Mucosa of rectum (tissue), 2 donors: ENCODE results near the gene GRIN2A.
"Not testable (repeated sequence)": the region's sequence is repeated elsewhere in the genome, so short reads cannot be mapped to it uniquely, and the experiment has no call there.

ENCODE experiments used
- H3K27ac ChIP-seq, 2 donors: one replicate each; pipeline ENCODE4 v1.7.0; 2013; ENCODE audit warnings: inconsistent platforms in 2 of 2, low read depth in 2 of 2, low read length in 2 of 2
- H3K27me3 ChIP-seq, 2 donors: one replicate each; pipeline ENCODE4 v1.7.0; 2013; ENCODE audit warnings: low read length in 2 of 2; ENCODE audit not compliant: control insufficient read depth in 2 of 2, insufficient read depth in 2 of 2
- H3K36me3 ChIP-seq, 2 donors: one replicate each; pipeline ENCODE4 v1.7.0; 2013; ENCODE audit warnings: low read length in 2 of 2; ENCODE audit not compliant: control insufficient read depth in 2 of 2, insufficient read depth in 2 of 2
- H3K4me1 ChIP-seq, 2 donors: one replicate each; pipeline ENCODE4 v1.7.0; 2013; ENCODE audit warnings: low read length in 2 of 2, mild to moderate bottlenecking in 1 of 2; ENCODE audit not compliant: control insufficient read depth in 2 of 2, insufficient read depth in 2 of 2
- H3K4me3 ChIP-seq, 2 donors: one replicate each; pipeline ENCODE4 v1.7.0; 2013; ENCODE audit warnings: low read length in 2 of 2
- H3K9ac ChIP-seq, 2 donors: one replicate each; pipeline ENCODE4 v1.7.0; 2013; ENCODE audit warnings: low read length in 2 of 2, low read depth in 1 of 2, mild to moderate bottlenecking in 1 of 2
- H3K9me3 ChIP-seq, 2 donors: one replicate each; pipeline ENCODE4 v1.7.0; 2013; ENCODE audit warnings: low read length in 2 of 2; ENCODE audit not compliant: control insufficient read depth in 2 of 2
- donor health status: healthy.
- donor health status: Normal muscosa, but diverticular disease.

GRIN2A gene

GRCh38 chr16:9898124-9898523 is 284.1 kb downstream of the GRIN2A start:
- Histone ChIP-seq H3K4me1 (no peaks in the 10 kb centered on the region), H3K9me3 (no peaks in the 10 kb centered on the region), H3K4me3 (no peak overlapping the region), H3K36me3 (no peaks in the 10 kb centered on the region), H3K27ac (no peak overlapping the region), H3K9ac (no peak overlapping the region), H3K27me3 (no peaks in the 10 kb centered on the region)

- no peak overlapping the region for H3K27ac ChIP-seq
- H3K36me3 ChIP-seq = no peaks in the 10 kb centered on the region
- H3K4me3 ChIP-seq = no peak overlapping the region
- no peaks in the 10 kb centered on the region for H3K4me1 ChIP-seq
- no peak overlapping the region for H3K9ac ChIP-seq
- H3K27me3 ChIP-seq = no peaks in the 10 kb centered on the region
- H3K9me3 ChIP-seq = no peaks in the 10 kb centered on the region
Observed at GRCh38 chr16:9895817-9896216, 286.4 kb downstream of the GRIN2A start.

GRCh38 chr16:9885876-9886275 is 296.4 kb downstream of the GRIN2A start:
- H3K4me3 ChIP-seq = no peak overlapping the region
- H3K4me1 ChIP-seq = no peaks in the 10 kb centered on the region
- H3K36me3 ChIP-seq = no peaks in the 10 kb centered on the region
- H3K27ac ChIP-seq = no peak overlapping the region
- H3K9ac ChIP-seq = no peak overlapping the region
- no peaks in the 10 kb centered on the region for H3K27me3 ChIP-seq
- H3K9me3 ChIP-seq = no peaks in the 10 kb centered on the region

GRCh38 chr16:9885467-9885866 is 296.8 kb downstream of the GRIN2A start:
- Histone ChIP-seq H3K27ac (no peak overlapping the region), H3K4me3 (no peak overlapping the region), H3K36me3 (no peaks in the 10 kb centered on the region), H3K27me3 (no peaks in the 10 kb centered on the region), H3K9ac (no peak overlapping the region), H3K4me1 (no peaks in the 10 kb centered on the region), H3K9me3 (no peaks in the 10 kb centered on the region)

- H3K36me3 ChIP-seq, H3K4me3 ChIP-seq, H3K9ac ChIP-seq, H3K4me1 ChIP-seq, H3K27me3 ChIP-seq, H3K27ac ChIP-seq, H3K9me3 ChIP-seq: not testable (repeated sequence)
Observed at GRCh38 chr16:9875981-9876380, 306.2 kb downstream of the GRIN2A start.

GRCh38 chr16:9874219-9874618 is 308.0 kb downstream of the GRIN2A start:
- H3K27ac ChIP-seq = no peak overlapping the region
- H3K36me3 ChIP-seq = no peaks in the 10 kb centered on the region
- H3K9ac ChIP-seq = no peak overlapping the region
- H3K9me3 ChIP-seq = no peaks in the 10 kb centered on the region
- H3K27me3 ChIP-seq = no peaks in the 10 kb centered on the region
- H3K4me1 ChIP-seq = no peaks in the 10 kb centered on the region
- H3K4me3 ChIP-seq = no peak overlapping the region

GRCh38 chr16:9870962-9871361 is 311.3 kb downstream of the GRIN2A start:
- Histone ChIP-seq H3K36me3 (no peaks in the 10 kb centered on the region), H3K4me3 (no peak overlapping the region), H3K4me1 (no peaks in the 10 kb centered on the region), H3K27me3 (no peaks in the 10 kb centered on the region), H3K27ac (no peak overlapping the region), H3K9me3 (no peaks in the 10 kb centered on the region), H3K9ac (no peak overlapping the region)

GRCh38 chr16:9869776-9870175 is 312.5 kb downstream of the GRIN2A start:
- Histone ChIP-seq H3K4me3 (no peak overlapping the region), H3K36me3 (no peaks in the 10 kb centered on the region), H3K4me1 (no peaks in the 10 kb centered on the region), H3K9ac (no peak overlapping the region), H3K9me3 (no peaks in the 10 kb centered on the region), H3K27me3 (no peaks in the 10 kb centered on the region), H3K27ac (no peak overlapping the region)

- Histone ChIP-seq H3K27ac (no peak overlapping the region), H3K4me3 (no peak overlapping the region)
Observed at GRCh38 chr16:9868606-9869149, 313.6 kb downstream of the GRIN2A start.

GRCh38 chr16:9867176-9867575 is 315.1 kb downstream of the GRIN2A start:
- Histone ChIP-seq H3K36me3 (no peaks in the 10 kb centered on the region), H3K27me3 (no peaks in the 10 kb centered on the region), H3K4me3 (no peak overlapping the region), H3K4me1 (no peaks in the 10 kb centered on the region), H3K9ac (no peak overlapping the region), H3K9me3 (no peaks in the 10 kb centered on the region), H3K27ac (no peak overlapping the region)

More at GRCh38 chr16:9868606-9869149, 313.6 kb downstream of the GRIN2A start:
- Histone ChIP-seq H3K9ac (no peak overlapping the region), H3K36me3 (no peaks in the 10 kb centered on the region), H3K27me3 (no peaks in the 10 kb centered on the region), H3K4me1 (no peaks in the 10 kb centered on the region), H3K9me3 (no peaks in the 10 kb centered on the region)

GRCh38 chr16:9864461-9864860 is 317.8 kb downstream of the GRIN2A start:
- Histone ChIP-seq H3K27me3 (no peaks in the 10 kb centered on the region), H3K27ac (no peak overlapping the region), H3K9ac (no peak overlapping the region), H3K4me3 (no peak overlapping the region), H3K4me1 (no peaks in the 10 kb centered on the region), H3K36me3 (no peaks in the 10 kb centered on the region), H3K9me3 (no peaks in the 10 kb centered on the region)
